HG02884 (cell line): ENCODE measurements around the gene NDUFB2.
"Not testable (repeated sequence)": the region's sequence is repeated elsewhere in the genome, so short reads cannot be mapped to it uniquely, and the experiment has no call there.

Experiments
- ATAC-seq: cut with Tn5 transposase; IDR thresholded peaks from one replicate; pipeline ENCODE4 v1.9.1; 2021; ENCODE audit warnings: mild to moderate bottlenecking, moderate library complexity; ENCODE audit not compliant: unreplicated experiment

NDUFB2 gene

GRCh38 chr7:140672382-140673062 is 24.0 kb upstream of the NDUFB2 start, which contains the start of gene ADCK2:
TSS of gene ADCK2 (plus strand) at chr7:140672945. CDS start at chr7:140673331, 386 bp downstream.
- peak; percentile 33 for ATAC-seq

GRCh38 chr7:140673063-140673773 is 23.3 kb upstream of the NDUFB2 start:
- ATAC-seq: peak; percentile 42

GRCh38 chr7:140673774-140674155 is 22.7 kb upstream of the NDUFB2 start:
- no peak for ATAC-seq

GRCh38 chr7:140674356-140674800 is 22.1 kb upstream of the NDUFB2 start:
- no peak for ATAC-seq

- no peak for ATAC-seq
Observed at GRCh38 chr7:140674899-140675701, 21.4 kb upstream of the NDUFB2 start.

- no peak for ATAC-seq
Observed at GRCh38 chr7:140675726-140676125, 20.8 kb upstream of the NDUFB2 start.

- peak; percentile 58 for ATAC-seq
Observed at GRCh38 chr7:140676306-140676705, 20.2 kb upstream of the NDUFB2 start.

- not testable (repeated sequence) for ATAC-seq
Observed at GRCh38 chr7:140676956-140677355, 19.6 kb upstream of the NDUFB2 start.

- ATAC-seq: no peak
Observed at GRCh38 chr7:140677496-140677895, 19.0 kb upstream of the NDUFB2 start.

- ATAC-seq: no peak
Observed at GRCh38 chr7:140678081-140678815, 18.3 kb upstream of the NDUFB2 start.

GRCh38 chr7:140678816-140679130 is 17.7 kb upstream of the NDUFB2 start:
- ATAC-seq: no peak

GRCh38 chr7:140679186-140679585 is 17.3 kb upstream of the NDUFB2 start:
- ATAC-seq: no peak

- ATAC-seq: no peak
Observed at GRCh38 chr7:140680886-140681285, 15.6 kb upstream of the NDUFB2 start.

GRCh38 chr7:140681766-140682165 is 14.7 kb upstream of the NDUFB2 start:
- no peak for ATAC-seq

GRCh38 chr7:140683657-140684056 is 12.9 kb upstream of the NDUFB2 start:
- no peak for ATAC-seq

- ATAC-seq: no peak
Observed at GRCh38 chr7:140684066-140684950, 12.2 kb upstream of the NDUFB2 start.

- ATAC-seq: no peak
Observed at GRCh38 chr7:140685407-140686087, 11.0 kb upstream of the NDUFB2 start.

- no peak for ATAC-seq
Observed at GRCh38 chr7:140686921-140687320, 9.6 kb upstream of the NDUFB2 start.

- no peak for ATAC-seq
Observed at GRCh38 chr7:140688341-140688740, 8.2 kb upstream of the NDUFB2 start.
